Osteoblast (primary cell): ENCODE data around the gene GPR173. TPM values are rescaled to one million over a fixed set of nuclear protein-coding genes. Genes with fewer than 3 reads are reported as not detected.
A peak's percentile ranks its signal among the peaks of the same experiment; 100 is the strongest.

ENCODE experiments used
- DNase-seq: peaks from one replicate; pipeline ENCODE4 v3.0.0; 2011; ENCODE audit warnings: low spot score, mixed read lengths; ENCODE audit not compliant: insufficient read length; ENCODE audit errors: missing footprints
- H2AFZ ChIP-seq: 2 replicates; pipeline ENCODE4 v1.6.0; 2011; ENCODE audit warnings: mild to moderate bottlenecking, low read length
- H3K27ac ChIP-seq: 2 replicates; pipeline ENCODE4 v1.5.1; 2011; ENCODE audit warnings: mild to moderate bottlenecking, low read depth, low read length, moderate library complexity
- H3K27me3 ChIP-seq: 2 replicates; pipeline ENCODE4 v1.6.0; 2012; ENCODE audit warnings: mild to moderate bottlenecking, control low read depth, inconsistent platforms, low read length, moderate library complexity; ENCODE audit not compliant: insufficient read depth
- H3K36me3 ChIP-seq: 2 replicates; pipeline ENCODE4 v1.5.1; 2011; ENCODE audit warnings: mild to moderate bottlenecking, low read length, control low read depth, moderate library complexity; ENCODE audit not compliant: insufficient read depth
- H3K4me1 ChIP-seq: 2 replicates; pipeline ENCODE4 v1.5.1; 2011; ENCODE audit warnings: mild to moderate bottlenecking, low read length, control low read depth, moderate library complexity; ENCODE audit not compliant: insufficient read depth
- H3K4me2 ChIP-seq: 2 replicates; pipeline ENCODE4 v1.6.0; 2011; ENCODE audit warnings: mild to moderate bottlenecking, low read length; ENCODE audit not compliant: insufficient read depth
- H3K4me3 ChIP-seq: fragments of 200-600 bp; sonication (generic); 3 replicates; pipeline ENCODE4 v1.5.1; 2012; ENCODE audit warnings: mild to moderate bottlenecking, low read length, inconsistent platforms; ENCODE audit not compliant: insufficient read depth
- H3K79me2 ChIP-seq: 2 replicates; pipeline ENCODE4 v1.6.0; 2012; ENCODE audit warnings: mild to moderate bottlenecking, low read length, control low read depth, inconsistent platforms; ENCODE audit not compliant: insufficient read depth
- H3K9me3 ChIP-seq: 2 replicates; pipeline ENCODE4 v1.5.1; 2011; ENCODE audit warnings: low read depth, low read length, control low read depth
- H4K20me1 ChIP-seq: 2 replicates; pipeline ENCODE4 v1.6.0; 2012; ENCODE audit warnings: mild to moderate bottlenecking, low read length, control low read depth; ENCODE audit not compliant: insufficient read depth
- CTCF ChIP-seq: IDR thresholded peaks from 2 replicates; pipeline ENCODE4 v1.5.1; 2011; ENCODE audit warnings: mild to moderate bottlenecking, low read depth, low read length, moderate library complexity; ENCODE audit errors: extremely low read depth
- total RNA-seq: library from RNA; depleted of rRNA; stranded (reverse); fragments of >200 nt; gene quantifications from 2 replicates; pipeline ENCODE4 v1.2.3, GENCODE V29; 2012

The GPR173 gene
- total RNA-seq, 1 donor = 2.2 TPM

GRCh38 chrX:53080628-53081580 lies 32.3 kb downstream of the GPR173 start:
- peaks cover 30% of the 10 kb centered on the region for H3K79me2 ChIP-seq
- no peaks in the 10 kb centered on the region for H3K27me3 ChIP-seq
- H3K9me3 ChIP-seq = no peaks in the 10 kb centered on the region
- H4K20me1 ChIP-seq = peaks cover 20% of the 10 kb centered on the region
- H3K4me3 ChIP-seq = peak overlapping the region; percentile 50
- H3K4me2 ChIP-seq = peak overlapping the region; percentile 49
- DNase-seq = peak; percentile 68
- H2AFZ ChIP-seq = no peak overlapping the region
- peaks cover 15% of the 10 kb centered on the region for H3K4me1 ChIP-seq
- no peak for TF ChIP-seq CTCF
- H3K36me3 ChIP-seq = peaks cover 20% of the 10 kb centered on the region
- peak overlapping the region; percentile 82 for H3K27ac ChIP-seq

DNA sequence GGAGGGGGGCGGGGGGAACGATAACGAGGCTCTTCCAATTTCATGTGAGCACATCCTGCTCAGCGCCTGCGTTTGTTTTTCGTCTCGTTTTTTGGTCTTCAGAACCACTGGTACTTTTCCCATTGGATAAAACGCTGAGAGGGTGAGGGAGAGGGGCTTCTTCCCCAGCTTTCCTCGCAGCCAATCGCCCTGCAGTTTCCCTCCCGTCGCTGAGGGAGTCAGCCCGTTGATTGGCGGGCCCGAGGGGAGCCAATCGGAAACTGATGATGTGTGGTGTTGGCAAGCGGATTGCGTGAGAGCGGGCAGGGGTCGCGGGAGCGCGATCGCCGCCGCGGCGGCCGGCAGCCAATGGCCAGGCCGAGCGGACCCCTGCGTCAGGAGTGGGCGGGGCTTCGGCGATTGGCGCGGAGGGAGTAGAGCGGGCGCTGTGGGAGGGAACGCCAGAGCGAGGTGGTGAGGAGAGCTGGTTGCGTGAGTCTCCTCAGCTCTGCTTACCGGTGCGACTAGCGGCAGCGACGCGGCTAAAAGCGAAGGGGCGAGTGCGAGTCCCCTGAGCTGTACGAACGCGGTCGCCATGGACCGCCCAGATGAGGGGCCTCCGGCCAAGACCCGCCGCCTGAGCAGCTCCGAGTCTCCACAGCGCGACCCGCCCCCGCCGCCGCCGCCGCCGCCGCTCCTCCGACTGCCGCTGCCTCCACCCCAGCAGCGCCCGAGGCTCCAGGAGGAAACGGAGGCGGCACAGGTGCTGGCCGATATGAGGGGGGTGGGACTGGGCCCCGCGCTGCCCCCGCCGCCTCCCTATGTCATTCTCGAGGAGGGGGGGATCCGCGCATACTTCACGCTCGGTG lies 33.6 kb downstream of the GPR173 start, which contains the start of gene TSPYL2:
Gene TSPYL2, plus strand, starts transcription at position 443 of the 848 bp plus-strand sequence. Its CDS starts 132 bp downstream, at position 575.
- peak; percentile 98 for DNase-seq
- Histone ChIP-seq H3K9me3 (no peaks in the 10 kb centered on the region), H3K4me2 (peak within 1 kb of the TSS; percentile 88), H3K36me3 (peaks cover 31% of the 10 kb centered on the region), H3K4me3 (peak within 1 kb of the TSS; percentile 80), H3K27me3 (no peaks in the 10 kb centered on the region), H3K4me1 (peaks cover 18% of the 10 kb centered on the region), H2AFZ (no peak within 1 kb of the TSS), H3K79me2 (peaks cover 31% of the 10 kb centered on the region), H4K20me1 (peaks cover 23% of the 10 kb centered on the region), H3K27ac (peak within 1 kb of the TSS; percentile 76)
- no peak for TF ChIP-seq CTCF

GRCh38 chrX:53082773-53083616 lies 34.4 kb downstream of the GPR173 start:
- Histone ChIP-seq H3K9me3 (no peaks in the 10 kb centered on the region), H3K4me1 (peaks cover 18% of the 10 kb centered on the region), H3K4me2 (peak overlapping the region; percentile 88), H4K20me1 (peaks cover 23% of the 10 kb centered on the region), H3K79me2 (peaks cover 31% of the 10 kb centered on the region), H3K36me3 (peaks cover 31% of the 10 kb centered on the region), H3K27me3 (no peaks in the 10 kb centered on the region), H2AFZ (no peak overlapping the region), H3K27ac (peak overlapping the region; percentile 76), H3K4me3 (peak overlapping the region; percentile 80)
- no peak for TF ChIP-seq CTCF
- DNase-seq = no peak
